HCT116 (cell line): ENCODE data around the gene NEURL1. TPM values are rescaled to one million over a fixed set of nuclear protein-coding genes. Genes with fewer than 3 reads are reported as not detected.

Source experiments
- ATAC-seq: fragments of 200-7000 bp; cut with Tn5 transposase; 2 replicates; pipeline ENCODE4 v1.9.1; 2020; ENCODE audit warnings: mild to moderate bottlenecking, moderate library complexity
- BruUV-seq: library from RNA; stranded (reverse); fragments of 400-500 nt; replicated peaks from 2 replicates; lab custom pipeline; 2021; lab: Mats Ljungman, UMichigan
- CTCF ChIA-PET: fragments of 300-600 bp; sonication (Branson Sonifier 250); formaldehyde crosslinking; loops from one replicate; lab custom pipeline; 2021; ENCODE audit warnings: antibody characterized with exemption; lab: Charles Lee
- POLR2A ChIA-PET: fragments of 300-600, 350-600 bp; sonication (Branson Sonifier 250); formaldehyde crosslinking; loops from one replicate; lab custom pipeline; 2021; ENCODE audit warnings: antibody characterized with exemption; lab: Charles Lee
- RAD21 ChIA-PET, 2 experiments: fragments of 300-600 bp; sonication (Branson Sonifier 250); formaldehyde crosslinking; loops; one replicate each; lab custom pipeline; 2023; ENCODE audit warnings: low total read pairs in 2 of 2; ENCODE audit not compliant: uncharacterized antibody in 2 of 2, unreplicated experiment in 2 of 2, low non-redundant PET in 1 of 2; lab: Charles Lee
- DNase-seq: peaks from one replicate; pipeline ENCODE4 v3.0.0-alpha.2; 2010; ENCODE audit warnings: low read depth, low spot score
- H2AFZ ChIP-seq: fragments of 200-600 bp; shearing (Covaris generic), sonication (generic); 2 replicates; pipeline ENCODE4 v1.6.1; 2017; ENCODE audit warnings: low read depth, mixed run types, mixed read lengths, antibody characterized with exemption, low read length; ENCODE audit not compliant: poor library complexity, severe bottlenecking
- H3K27ac ChIP-seq: 2 replicates; pipeline ENCODE4 v1.5.1; 2012; ENCODE audit warnings: low read depth, low read length
- H3K27me3 ChIP-seq: fragments of 200-600 bp; sonication (generic); 2 replicates; pipeline ENCODE4 v1.6.1; 2016; ENCODE audit warnings: mixed run types, low read length, mixed read lengths; ENCODE audit not compliant: insufficient read depth
- H3K36me3 ChIP-seq, 2 experiments: fragments of 200-500 bp in 1 of 2; fragments of 200-600 bp in 1 of 2; sonication (Bioruptor generic) in 1 of 2; sonication (generic) in 1 of 2; 2 replicates each; pipeline versions ENCODE4 v1.5.1 to v1.6.1; 2014 to 2016; ENCODE audit warnings: low read length in 2 of 2, inconsistent platforms in 1 of 2, mixed read lengths in 1 of 2, mixed run types in 1 of 2; ENCODE audit not compliant: insufficient read depth in 2 of 2, control insufficient read depth in 1 of 2
- H3K4me1 ChIP-seq, 2 experiments: fragments of 200-600 bp in 1 of 2; sonication (generic) in 1 of 2; 2 replicates each; pipeline versions ENCODE4 v1.5.1 to v1.6.1; 2012 to 2017; ENCODE audit warnings: low read length in 2 of 2, inconsistent platforms in 1 of 2, mild to moderate bottlenecking in 1 of 2, mixed read lengths in 1 of 2, mixed run types in 1 of 2, moderate library complexity in 1 of 2; ENCODE audit not compliant: insufficient read depth in 2 of 2, control insufficient read depth in 1 of 2
- H3K4me2 ChIP-seq: fragments of 200-600 bp; sonication (generic); 2 replicates; pipeline ENCODE4 v1.6.1; 2017; ENCODE audit warnings: mixed run types, low read length, mixed read lengths
- H3K4me3 ChIP-seq, 2 experiments: fragments of 200-600 bp in 1 of 2; sonication (generic) in 1 of 2; replicated peaks in 1 of 2; 2 replicates each; pipeline ENCODE4 v1.5.1; 2011 to 2016; ENCODE audit warnings: low read length in 2 of 2, control low read depth in 1 of 2, low read depth in 1 of 2, mild to moderate bottlenecking in 1 of 2, mixed read lengths in 1 of 2, mixed run types in 1 of 2
- H3K79me2 ChIP-seq: fragments of 200-600 bp; sonication (generic); 2 replicates; pipeline ENCODE4 v1.6.1; 2017; ENCODE audit warnings: mild to moderate bottlenecking, mixed run types, low read length, moderate library complexity, mixed read lengths; ENCODE audit not compliant: insufficient read depth
- H3K9ac ChIP-seq: fragments of 200-600 bp; sonication (generic); 2 replicates; pipeline ENCODE4 v1.6.1; 2016; ENCODE audit warnings: low read length, mixed read lengths
- H3K9me2 ChIP-seq: fragments of 200-600 bp; sonication (generic), shearing (Covaris generic); 2 replicates; pipeline ENCODE4 v1.6.1; 2017; ENCODE audit warnings: mixed run types, mild to moderate bottlenecking, moderate library complexity; ENCODE audit not compliant: insufficient read depth
- H3K9me3 ChIP-seq, 2 experiments: fragments of 200-500 bp in 1 of 2; fragments of 200-600 bp in 1 of 2; sonication (Bioruptor generic) in 1 of 2; sonication (generic) in 1 of 2; 2 replicates each; pipeline ENCODE4 v1.6.1; 2014 to 2017; ENCODE audit warnings: low read length in 2 of 2, mixed read lengths in 2 of 2, inconsistent platforms in 1 of 2, low read depth in 1 of 2, mild to moderate bottlenecking in 1 of 2, mixed run types in 1 of 2, moderate library complexity in 1 of 2; ENCODE audit not compliant: control insufficient read depth in 1 of 2, insufficient read depth in 1 of 2
- H4K20me1 ChIP-seq: fragments of 200-600 bp; sonication (generic), shearing (Covaris generic); 2 replicates; pipeline ENCODE4 v1.6.1; 2017; ENCODE audit warnings: mixed run types, mild to moderate bottlenecking, moderate library complexity; ENCODE audit not compliant: insufficient read depth
- ATF3 ChIP-seq: IDR thresholded peaks from 2 replicates; pipeline ENCODE4 v1.6.1; 2012
- CTCF ChIP-seq, 3 experiments: fragments of 200-600 bp in 1 of 3; sonication (generic) in 1 of 3; IDR thresholded peaks in 2 of 3; conservative IDR thresholded peaks in 1 of 3; 2 replicates each; pipeline ENCODE4 v1.5.1; 2012 to 2017; ENCODE audit warnings: low read depth in 2 of 3, low read length in 2 of 3, antibody characterized with exemption in 1 of 3, borderline replicate concordance in 1 of 3, control low read depth in 1 of 3, mild to moderate bottlenecking in 1 of 3, mixed read lengths in 1 of 3, mixed run types in 1 of 3, moderate library complexity in 1 of 3; ENCODE audit not compliant: insufficient read depth in 1 of 3
- EZH2phosphoT487 ChIP-seq: fragments of 200-600 bp; IDR thresholded peaks from 2 replicates; pipeline ENCODE4 v1.6.1; 2018; ENCODE audit warnings: antibody characterized with exemption, borderline replicate concordance
- FOSL1 ChIP-seq: IDR thresholded peaks from 2 replicates; pipeline ENCODE4 v1.6.1; 2012; ENCODE audit warnings: low read depth
- POLR2AphosphoS5 ChIP-seq: IDR thresholded peaks from 2 replicates; pipeline ENCODE4 v1.6.1; 2011; ENCODE audit warnings: mild to moderate bottlenecking, low read depth, low read length, moderate library complexity
- RAD21 ChIP-seq: IDR thresholded peaks from 2 replicates; pipeline ENCODE4 v1.6.1; 2012; ENCODE audit warnings: low read depth, mild to moderate bottlenecking
- SIN3A ChIP-seq: IDR thresholded peaks from 2 replicates; pipeline ENCODE4 v1.6.1; 2012; ENCODE audit warnings: low read depth
- SRF ChIP-seq: IDR thresholded peaks from 2 replicates; pipeline ENCODE4 v1.6.1; 2012; ENCODE audit warnings: low read depth
- YY1 ChIP-seq: IDR thresholded peaks from 2 replicates; pipeline ENCODE4 v1.6.1; 2011; ENCODE audit warnings: low read length, low read depth, moderate library complexity, mild to moderate bottlenecking; ENCODE audit not compliant: insufficient replicate concordance; ENCODE audit errors: extremely low read depth
- ZFX ChIP-seq: fragments of 450-650 bp; IDR thresholded peaks from 2 replicates; pipeline ENCODE4 v1.6.1; 2017
- intact Hi-C: fragments of 100-400 bp; cut with micrococcal nuclease; formaldehyde crosslinking; loops from 2 replicates; pipeline ENCODE4 v1.10.0; 2022
- total RNA-seq: library from RNA; stranded (reverse); gene quantifications from one replicate; pipeline ENCODE4 v1.2.1, GENCODE V29; 2021; ENCODE audit not compliant: unreplicated experiment

Gene NEURL1
- total RNA-seq, 1 experiment from 2014 or later = 1.4 TPM

- TF ChIP-seq SRF (no peak), EZH2phosphoT487 (no peak), YY1 (no peak)
Measured at GRCh38 chr10:103497161-103497915, 3.8 kb downstream of the NEURL1 start (continued).

- H3K9ac ChIP-seq = no peak overlapping the region
- intact Hi-C loops = no loop called here
- H3K4me3 ChIP-seq = no peak overlapping the region
- ChIA-PET RAD21 (no interaction called here), POLR2A (no interaction called here), CTCF (no interaction called here)
- TF ChIP-seq SIN3A = no peak
- TF ChIP-seq RAD21 = no peak
- TF ChIP-seq SRF = no peak
- no peak for TF ChIP-seq POLR2AphosphoS5
- TF ChIP-seq FOSL1 = no peak
- no peak for TF ChIP-seq EZH2phosphoT487
- TF ChIP-seq ATF3 = no peak
- TF ChIP-seq ZFX = no peak
- TF ChIP-seq CTCF (IDR thresholded peaks at IDR 0.05 in 2 of 3, conservative IDR thresholded peaks at IDR 0.05 in 1 of 3; ENCODE audit: borderline replicate concordance in 1 of 3, insufficient read depth in 1 of 3, low read depth in 2 of 3, low read length in 2 of 3) = no peak
- peaks cover 1 to 6% of the 10 kb centered on the region in 2 experiments; a peak in 3 of 4 replicates for H3K4me1 ChIP-seq
- no peak for DNase-seq
- H3K9me2 ChIP-seq = no peaks in the 10 kb centered on the region
- BruUV-seq = no TSS peak
- H2AFZ ChIP-seq = no peak overlapping the region
- ATAC-seq = no peak
- no peaks in the 10 kb centered on the region for H3K27me3 ChIP-seq
- no peaks in the 10 kb centered on the region for H3K9me3 ChIP-seq
- H3K36me3 ChIP-seq = no peaks in the 10 kb centered on the region
- H4K20me1 ChIP-seq = no peaks in the 10 kb centered on the region
- H3K4me2 ChIP-seq = no peak overlapping the region
- no peaks in the 10 kb centered on the region for H3K79me2 ChIP-seq
- no peak overlapping the region for H3K27ac ChIP-seq
Measured at GRCh38 chr10:103498936-103499638, 5.6 kb downstream of the NEURL1 start.
